Activated T-cell treated with anti-CD3 and anti-CD28 coated beads, Interleukin-2, amount 50 U/mL, for 72 hours (primary cell): Measurements from ENCODE around the gene SDF2. TPM values are rescaled to one million over a fixed set of nuclear protein-coding genes. Genes with fewer than 3 reads are reported as not detected.
"Not testable (repeated sequence)": the region's sequence is repeated elsewhere in the genome, so short reads cannot be mapped to it uniquely, and the experiment has no call there.

Experiments
- ATAC-seq, 2 donors: fragments of 150-1000 bp; cut with Tn5 transposase; replicated peaks in 1 of 2; 2 replicates each; pipeline ENCODE4 v1.10.0; 2021; ENCODE audit warnings: moderate library complexity in 2 of 2, mild to moderate bottlenecking in 1 of 2
- DNase-seq, 2 donors: peaks; one replicate each; pipeline ENCODE4 v3.0.0; 2021 to 2022; ENCODE audit warnings: mixed read lengths in 1 of 2
- H3K27ac Mint-ChIP-seq: one replicate; pipeline ENCODE4 v1.8.0; 2022; ENCODE audit warnings: mild to moderate bottlenecking, moderate library complexity, mixed read lengths
- H3K27me3 Mint-ChIP-seq: one replicate; pipeline ENCODE4 v1.8.0; 2022; ENCODE audit warnings: low read depth, mixed read lengths
- H3K36me3 Mint-ChIP-seq, 2 donors: one replicate each; pipeline ENCODE4 v1.8.0; 2022; ENCODE audit warnings: mixed read lengths in 2 of 2, mild to moderate bottlenecking in 1 of 2; ENCODE audit not compliant: insufficient read depth in 2 of 2
- H3K4me1 Mint-ChIP-seq: one replicate; pipeline ENCODE4 v1.8.0; 2022; ENCODE audit warnings: low read depth, mixed read lengths
- H3K4me3 Mint-ChIP-seq, 2 donors: one replicate each; pipeline ENCODE4 v1.8.0; 2022; ENCODE audit warnings: mild to moderate bottlenecking in 2 of 2, mixed read lengths in 2 of 2, moderate library complexity in 2 of 2
- H3K9me3 Mint-ChIP-seq, 2 donors: one replicate each; pipeline ENCODE4 v1.8.0; 2022; ENCODE audit warnings: mixed read lengths in 2 of 2
- total RNA-seq, 2 donors: library from RNA; stranded (reverse); gene quantifications; one replicate each; pipeline ENCODE4 v1.2.3, GENCODE V29; 2022

Gene SDF2
- total RNA-seq, 2 donors from 2014 or later, result 43.9 to 48.2 TPM

GRCh38 chr17:28612936-28613872 lies 48.5 kb downstream of the SDF2 start:
- ATAC-seq, result peak; percentile 41 to 47
- Mint-ChIP-seq H3K4me1 (peaks cover 4% of the 10 kb centered on the region), H3K9me3 (no peaks in the 10 kb centered on the region), H3K27ac (no peak overlapping the region), H3K4me3 (no peak overlapping the region), H3K27me3 (no peaks in the 10 kb centered on the region), H3K36me3 (peaks cover 3 to 22% of the 10 kb centered on the region in 2 donors)
- peak; percentile 27 to 38 for DNase-seq

- no peak for ATAC-seq
- peaks cover 3 to 19% of the 10 kb centered on the region in 2 donors for H3K36me3 Mint-ChIP-seq
- peaks cover 4% of the 10 kb centered on the region for H3K4me1 Mint-ChIP-seq
- no peaks in the 10 kb centered on the region for H3K27me3 Mint-ChIP-seq
- no peak for DNase-seq
- H3K9me3 Mint-ChIP-seq, result no peaks in the 10 kb centered on the region
- H3K27ac Mint-ChIP-seq, result no peak overlapping the region
- no peak overlapping the region for H3K4me3 Mint-ChIP-seq
These were observed 49.2 kb downstream of the SDF2 start for GRCh38 chr17:28612531-28612930.

- H3K4me1 Mint-ChIP-seq, result peaks cover 4% of the 10 kb centered on the region
- H3K27ac Mint-ChIP-seq, result peak overlapping the region; percentile 9
- DNase-seq (no peak), ATAC-seq (no peak)
- no peak overlapping the region for H3K4me3 Mint-ChIP-seq
- no peaks in the 10 kb centered on the region for H3K27me3 Mint-ChIP-seq
- H3K36me3 Mint-ChIP-seq, result peaks cover 3 to 18% of the 10 kb centered on the region in 2 donors
- H3K9me3 Mint-ChIP-seq, result no peaks in the 10 kb centered on the region
These were observed 51.3 kb downstream of the SDF2 start for GRCh38 chr17:28610376-28610775.

GRCh38 chr17:28604031-28604430 lies 57.7 kb downstream of the SDF2 start:
- not testable (repeated sequence) for H3K27ac Mint-ChIP-seq, DNase-seq, H3K36me3 Mint-ChIP-seq, H3K9me3 Mint-ChIP-seq, H3K27me3 Mint-ChIP-seq, H3K4me3 Mint-ChIP-seq, ATAC-seq
- peaks cover 10% of the 10 kb centered on the region for H3K4me1 Mint-ChIP-seq

- H3K4me3 Mint-ChIP-seq, result peak overlapping the region; percentile 89 to 93
- peak; percentile 77 to 80 for ATAC-seq
These were observed 62.2 kb downstream of the SDF2 start for GRCh38 chr17:28599311-28600184.

GRCh38 chr17:28598799-28599310 lies 62.9 kb downstream of the SDF2 start, which contains the start of gene SPAG5:
SPAG5 (minus strand) TSS chr17:28599025; CDS start chr17:28598946, 79 bp downstream.
- DNase-seq, result peak; percentile 96 to 99
- peak; percentile 91 to 92 for ATAC-seq
- no peaks in the 10 kb centered on the region for H3K27me3 Mint-ChIP-seq
- H3K4me3 Mint-ChIP-seq, result peak within 1 kb of the TSS; percentile 89 to 93
- no peaks in the 10 kb centered on the region for H3K9me3 Mint-ChIP-seq
- H3K4me1 Mint-ChIP-seq, result peaks cover 24% of the 10 kb centered on the region
- H3K27ac Mint-ChIP-seq, result peak within 1 kb of the TSS; percentile 98
- H3K36me3 Mint-ChIP-seq, result peaks cover 3 to 11% of the 10 kb centered on the region in 2 donors

More at GRCh38 chr17:28599311-28600184, 62.2 kb downstream of the SDF2 start:
- Mint-ChIP-seq H3K9me3 (no peaks in the 10 kb centered on the region), H3K27me3 (no peaks in the 10 kb centered on the region), H3K4me1 (peaks cover 24% of the 10 kb centered on the region), H3K36me3 (peaks cover 3 to 11% of the 10 kb centered on the region in 2 donors), H3K27ac (peak overlapping the region; percentile 98)
- DNase-seq, result peak; percentile 77

- H3K36me3 Mint-ChIP-seq, result peaks cover 3 to 13% of the 10 kb centered on the region in 2 donors
- no peaks in the 10 kb centered on the region for H3K27me3 Mint-ChIP-seq
- ATAC-seq (peak in 1 of 2 donors; percentile 1), DNase-seq (no peak)
- H3K4me1 Mint-ChIP-seq, result peaks cover 24% of the 10 kb centered on the region
- H3K9me3 Mint-ChIP-seq, result no peaks in the 10 kb centered on the region
- peak overlapping the region; percentile 89 to 93 for H3K4me3 Mint-ChIP-seq
- H3K27ac Mint-ChIP-seq, result peak overlapping the region; percentile 85
These were observed 63.3 kb downstream of the SDF2 start for GRCh38 chr17:28598389-28598788.

Other genes with a start within 250 kb of the SDF2 start
- not detected for gene SLC13A2, start 188.3 kb downstream of the SDF2 start, total RNA-seq
- not detected for gene FOXN1, start 155.6 kb downstream of the SDF2 start, total RNA-seq
- 10 to 100 TPM; 45.3 to 53.8 TPM for gene UNC119, start 109.3 kb downstream of the SDF2 start, total RNA-seq
- 10 to 100 TPM; 46.3 to 53.5 TPM for gene PIGS, start 90.4 kb downstream of the SDF2 start, total RNA-seq
- gene ALDOC, start 85.0 kb downstream of the SDF2 start, total RNA-seq, result 10 to 100 TPM; 23.1 to 40.0 TPM
- gene SPAG5, start 62.9 kb downstream of the SDF2 start, total RNA-seq, result 100 to 1,000 TPM; 134 to 141 TPM
- 10 to 100 TPM; 25.1 to 33.4 TPM for gene RSKR, start 47.7 kb downstream of the SDF2 start, total RNA-seq
- gene BLTP2, start 16.7 kb downstream of the SDF2 start, total RNA-seq, result 100 to 1,000 TPM; 109 TPM
- gene SUPT6H, start 299 bp upstream of the SDF2 start, total RNA-seq, result 10 to 100 TPM; 85.1 to 97.8 TPM
- 1 to 10 TPM; 8.0 to 9.6 TPM for gene PROCA1, start 50.0 kb upstream of the SDF2 start, total RNA-seq
- gene RAB34, start 56.0 kb upstream of the SDF2 start, total RNA-seq, result 10 to 100 TPM; 10.4 to 17.3 TPM
- gene RPL23A, start 58.1 kb upstream of the SDF2 start, total RNA-seq, result 1,000 to 10,000 TPM; 2,006 to 2,174 TPM
- 1 to 10 TPM; 5.2 to 9.0 TPM for gene TLCD1, start 64.3 kb upstream of the SDF2 start, total RNA-seq
- gene NEK8, start 66.9 kb upstream of the SDF2 start, total RNA-seq, result 10 to 100 TPM in 1 of 2 donors, 1 to 10 TPM in 1; 6.9 to 10.9 TPM
- 100 to 1,000 TPM; 108 to 145 TPM for gene TRAF4, start 82.1 kb upstream of the SDF2 start, total RNA-seq
- 10 to 100 TPM; 20.9 to 26.5 TPM for gene FAM222B, start 180.9 kb upstream of the SDF2 start, total RNA-seq
- gene ERAL1, start 193.1 kb upstream of the SDF2 start, total RNA-seq, result 10 to 100 TPM; 48.6 to 68.1 TPM
- 100 to 1,000 TPM; 138 to 141 TPM for gene FLOT2, start 235.8 kb upstream of the SDF2 start, total RNA-seq
- 10 to 100 TPM; 21.3 to 25.3 TPM for gene DHRS13, start 241.2 kb upstream of the SDF2 start, total RNA-seq